Left forelimb (tissue), 1 donor: ENCODE data around the gene JAZF1.
"Not testable (repeated sequence)": the region's sequence is repeated elsewhere in the genome, so short reads cannot be mapped to it uniquely, and the experiment has no call there.

ENCODE experiments used
- DNase-seq: peaks from one replicate; pipeline ENCODE4 v3.0.0-alpha.2; 2018; ENCODE audit warnings: low spot score

Gene JAZF1

GRCh38 chr7:28042721-28043120, 137.9 kb downstream of the JAZF1 start:
- no peak for DNase-seq

GRCh38 chr7:28041508-28042314, 138.9 kb downstream of the JAZF1 start:
- DNase-seq: no peak

DNA sequence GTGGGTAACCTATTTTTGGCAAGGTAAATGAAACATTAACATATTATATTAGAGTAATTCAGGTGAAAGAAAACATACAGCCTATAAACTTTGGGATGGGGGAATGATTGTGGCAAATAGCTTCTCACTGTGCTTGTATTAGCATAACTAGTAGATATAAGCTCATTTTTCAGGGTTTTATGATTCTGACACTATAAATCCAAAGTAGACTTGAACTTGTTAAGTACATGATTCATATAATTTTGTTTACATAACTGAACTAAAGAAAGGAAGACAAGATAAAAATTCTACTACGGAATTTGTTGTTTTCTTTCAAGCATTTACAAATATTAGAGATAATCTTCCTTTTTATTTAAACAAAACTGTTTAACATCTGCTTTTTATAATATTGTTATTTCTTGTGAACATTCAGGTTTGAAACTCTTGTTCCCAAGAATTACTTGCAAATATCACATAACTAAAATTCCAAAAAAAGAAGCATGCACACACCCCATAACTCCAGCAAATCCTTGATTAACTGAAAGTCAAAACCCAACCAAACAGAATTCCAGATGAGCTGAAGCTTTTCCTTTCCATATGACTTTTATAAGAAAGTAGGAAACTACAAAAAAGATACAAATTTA, 142.3 kb downstream of the JAZF1 start:
- DNase-seq: no peak

- DNase-seq: no peak
Observed at GRCh38 chr7:28037220-28038010, 143.2 kb downstream of the JAZF1 start.

DNA sequence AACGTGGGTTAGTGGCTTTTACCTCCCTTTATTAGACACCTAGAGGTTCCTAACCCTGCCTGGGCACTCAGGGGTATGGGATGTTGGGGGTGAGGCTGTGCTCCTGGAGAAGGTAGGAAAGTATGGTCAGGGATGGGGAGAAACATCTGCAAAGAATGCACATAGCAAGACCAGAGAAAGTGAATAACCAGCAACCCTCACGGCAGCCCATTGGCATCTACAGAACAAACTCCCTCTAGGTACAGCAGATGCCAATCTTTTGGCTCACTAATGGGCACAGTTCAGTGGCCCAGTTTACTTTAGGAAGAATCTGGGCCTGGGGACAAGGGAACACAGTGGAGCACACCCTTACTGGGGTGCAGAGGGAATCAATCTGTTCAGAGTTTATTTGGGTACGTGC, 143.9 kb downstream of the JAZF1 start:
- DNase-seq: no peak

DNA sequence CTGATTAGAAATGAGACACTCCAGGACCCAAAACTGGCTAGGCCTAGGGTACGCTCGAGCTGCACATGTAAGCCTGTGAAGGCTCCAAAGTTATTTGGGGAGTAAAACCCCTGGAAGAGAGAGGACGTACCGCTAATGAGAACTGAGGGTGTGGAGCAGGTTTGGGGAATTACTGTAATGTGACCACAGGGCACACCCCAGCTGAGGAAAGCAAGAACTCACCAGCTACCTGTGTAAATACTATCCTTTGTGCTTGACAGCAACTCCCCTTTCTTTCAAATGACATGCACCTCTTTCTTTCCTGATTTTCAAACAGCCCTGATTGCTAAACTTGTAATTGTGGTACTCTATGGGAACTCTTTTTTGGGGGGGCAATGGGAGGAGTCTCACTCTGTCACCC, 147.2 kb downstream of the JAZF1 start:
- no peak for DNase-seq

- DNase-seq: no peak
Observed at GRCh38 chr7:28032738-28033380, 147.7 kb downstream of the JAZF1 start.

- DNase-seq: no peak
Observed at GRCh38 chr7:28029051-28029450, 151.5 kb downstream of the JAZF1 start.

GRCh38 chr7:28028471-28028870, 152.1 kb downstream of the JAZF1 start:
- DNase-seq: no peak

DNA sequence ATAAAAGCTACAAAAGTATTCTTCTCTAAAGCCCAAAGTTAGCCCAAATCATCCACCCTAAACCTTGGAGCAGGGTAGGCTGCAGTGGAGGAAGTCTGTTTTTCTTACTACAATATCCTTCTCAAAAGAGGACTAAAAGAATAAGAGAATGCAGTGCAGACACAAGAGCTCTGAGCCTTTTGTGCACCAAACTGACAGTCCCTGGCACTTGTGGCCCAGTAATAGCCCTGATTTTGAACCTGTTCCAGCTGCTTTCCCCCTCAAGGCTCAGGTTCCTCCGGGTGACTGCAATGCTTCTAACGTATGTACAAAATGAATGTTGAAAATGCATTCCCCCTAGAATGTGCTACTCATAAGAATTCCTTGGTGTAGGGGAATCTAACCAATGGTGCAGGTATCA, 154.4 kb downstream of the JAZF1 start:
- no peak for DNase-seq

GRCh38 chr7:28024786-28025334, 155.7 kb downstream of the JAZF1 start:
- no peak for DNase-seq

DNA sequence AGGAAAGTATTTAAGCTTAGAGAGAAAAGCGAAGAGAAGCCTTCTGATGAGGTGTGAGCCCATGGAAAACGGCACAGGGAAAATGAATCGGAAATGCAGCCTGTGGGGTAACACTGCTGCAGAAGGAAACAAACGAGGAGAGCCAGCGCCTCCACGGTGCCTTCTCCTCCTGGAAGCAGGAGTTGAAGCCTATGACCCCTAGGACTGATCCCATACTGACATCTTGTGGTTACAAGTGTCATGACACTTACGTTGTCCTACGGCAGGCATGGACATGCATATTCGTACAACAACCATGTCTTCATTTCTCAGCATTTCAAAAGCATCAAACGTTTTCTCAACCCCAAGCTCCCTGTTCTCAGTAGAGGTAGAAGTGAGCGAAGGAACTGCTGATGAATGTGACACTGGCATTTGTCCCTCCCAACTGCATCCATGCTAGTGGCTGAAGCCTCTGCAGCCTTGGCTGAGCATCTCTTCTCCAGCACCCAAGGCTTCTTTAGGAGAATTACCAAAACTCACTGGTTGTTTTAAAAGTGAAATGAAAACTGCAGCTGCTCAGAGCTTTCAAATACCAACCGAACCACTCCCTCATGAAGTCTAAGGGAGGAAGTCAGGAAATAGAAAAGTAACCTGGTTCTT, 160.2 kb downstream of the JAZF1 start:
- DNase-seq: no peak

GRCh38 chr7:28018856-28019465, 161.6 kb downstream of the JAZF1 start:
- DNase-seq: no peak

GRCh38 chr7:28018446-28018845, 162.1 kb downstream of the JAZF1 start:
- no peak for DNase-seq

DNA sequence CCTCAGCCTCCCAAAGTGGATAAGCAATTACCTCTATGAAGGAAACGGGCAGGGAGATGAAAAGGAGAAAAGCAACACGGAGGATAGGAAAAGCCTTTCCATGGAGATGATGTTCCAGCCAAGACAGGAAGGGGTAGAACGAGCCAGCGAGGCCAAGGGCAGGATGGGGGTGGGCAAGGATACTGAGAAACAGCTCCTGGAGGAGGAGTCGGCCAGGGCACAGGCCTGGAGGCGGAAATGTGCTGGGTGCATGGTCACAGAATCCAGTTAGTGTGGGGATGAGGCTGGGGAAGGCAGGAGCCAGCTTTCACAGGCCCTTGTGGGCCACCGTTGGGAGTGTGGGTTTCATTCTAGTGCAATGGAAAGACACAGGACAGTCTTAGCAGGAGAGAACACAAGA, 162.6 kb downstream of the JAZF1 start:
- DNase-seq: no peak

- no peak for DNase-seq
Observed at GRCh38 chr7:28017372-28017771, 163.2 kb downstream of the JAZF1 start.

GRCh38 chr7:28016297-28016696, 164.3 kb downstream of the JAZF1 start:
- no peak for DNase-seq

- no peak for DNase-seq
Observed at GRCh38 chr7:28015169-28015568, 165.4 kb downstream of the JAZF1 start.

- not testable (repeated sequence) for DNase-seq
Observed at GRCh38 chr7:28014340-28014739, 166.3 kb downstream of the JAZF1 start.

DNA sequence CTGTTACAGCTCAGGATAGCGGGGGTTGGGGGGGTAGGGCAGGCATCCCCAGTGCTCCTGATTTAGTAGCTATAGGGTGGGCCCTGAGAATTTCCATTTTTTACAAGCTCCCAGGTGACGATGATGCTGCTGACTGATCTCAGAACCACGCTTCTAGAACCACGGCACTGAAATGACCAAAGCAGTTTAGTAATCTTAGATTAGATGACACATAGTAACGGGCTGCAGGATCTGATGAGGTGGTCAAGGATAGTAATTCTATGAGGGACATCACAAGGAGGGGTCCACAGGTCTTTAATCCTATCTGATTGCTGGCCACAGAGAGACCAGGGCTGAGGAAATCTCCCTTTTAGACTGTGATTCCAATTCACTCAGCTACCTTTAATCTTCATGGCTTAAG, 167.2 kb downstream of the JAZF1 start:
- no peak for DNase-seq

DNA sequence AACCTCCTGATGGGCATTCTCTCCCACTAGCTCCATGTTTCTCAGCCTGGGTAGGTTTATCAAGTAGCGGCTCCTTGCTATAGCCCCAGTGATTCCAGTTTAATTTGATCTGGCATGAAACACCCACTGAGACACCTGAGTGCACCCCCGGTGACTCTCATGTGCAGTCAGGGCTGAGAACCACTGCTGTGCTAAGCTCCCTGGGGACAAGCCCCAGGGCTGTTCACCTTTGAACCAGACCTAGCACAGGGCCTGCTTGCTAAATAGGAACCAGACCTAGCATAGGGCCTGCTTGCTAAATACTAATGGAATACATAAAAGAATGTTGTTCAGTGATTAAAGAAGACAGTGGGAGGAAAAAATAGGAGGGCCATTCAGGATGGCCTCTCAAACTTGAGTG, 167.6 kb downstream of the JAZF1 start:
- no peak for DNase-seq
